K562 (cell line): ENCODE results near the gene OXLD1. TPM values are rescaled to one million over a fixed set of nuclear protein-coding genes. Genes with fewer than 3 reads are reported as not detected.

Experiments
- BACH1 ChIP-seq: fragments of 200-800 bp; sonication (Bioruptor generic); IDR thresholded peaks from 2 replicates; pipeline ENCODE4 v1.6.1; 2016; ENCODE audit warnings: missing genetic modification characterization, missing compliant biosample characterization
- HMGXB4 ChIP-seq: sonication (generic); formaldehyde crosslinking; IDR thresholded peaks from 2 replicates; pipeline ENCODE4 v1.8.1; 2023; ENCODE audit warnings: mild to moderate bottlenecking, missing genetic modification reagents
- HNRNPLL ChIP-seq: fragments of 200-400 bp; formaldehyde crosslinking; IDR thresholded peaks from 2 replicates; pipeline ENCODE4 v1.6.1; 2017; ENCODE audit warnings: low read length, low read depth, mild to moderate bottlenecking; ENCODE audit not compliant: poor library complexity, severe bottlenecking
- HNRNPUL1 ChIP-seq: fragments of 200-400 bp; formaldehyde crosslinking; IDR thresholded peaks from 2 replicates; pipeline ENCODE4 v1.6.1; 2017; ENCODE audit warnings: low read length
- ILF3 ChIP-seq: fragments of 450-650 bp; IDR thresholded peaks from 2 replicates; pipeline ENCODE4 v1.6.1; 2018; ENCODE audit warnings: antibody characterized with exemption, mild to moderate bottlenecking, moderate library complexity, borderline replicate concordance
- JUNB ChIP-seq: fragments of 450-650 bp; formaldehyde crosslinking; conservative IDR thresholded peaks from 2 replicates; pipeline ENCODE4 v1.4.0; 2020; ENCODE audit warnings: mild to moderate bottlenecking
- KDM1A ChIP-seq, 2 experiments: fragments of 450-650 bp; IDR thresholded peaks; 2 replicates each; pipeline ENCODE4 v1.6.1; 2016; ENCODE audit warnings: mild to moderate bottlenecking in 2 of 2
- KDM4B ChIP-seq, 2 experiments: fragments of 450-650 bp in 1 of 2; sonication (generic) in 1 of 2; IDR thresholded peaks; 2 replicates each; pipeline ENCODE4 v1.6.1; 2016 to 2017; ENCODE audit warnings: borderline replicate concordance in 2 of 2, antibody characterized with exemption in 1 of 2, low read depth in 1 of 2, mild to moderate bottlenecking in 1 of 2
- MBD2 ChIP-seq: sonication (generic); IDR thresholded peaks from 2 replicates; pipeline ENCODE4 v1.6.1; 2016; ENCODE audit warnings: low read depth, borderline replicate concordance
- NKRF ChIP-seq: fragments of 450-650 bp; IDR thresholded peaks from 2 replicates; pipeline ENCODE4 v1.6.1; 2016; ENCODE audit warnings: borderline replicate concordance
- SMC3 ChIP-seq: conservative IDR thresholded peaks from 2 replicates; pipeline ENCODE4 v1.6.1; 2011; ENCODE audit warnings: low read depth, low read length, improper control_type of control experiment; ENCODE audit not compliant: insufficient read depth
- TAL1 ChIP-seq: fragments of 450-650 bp; IDR thresholded peaks from 2 replicates; pipeline ENCODE4 v1.6.1; 2016; ENCODE audit warnings: mild to moderate bottlenecking
- ZFP36 ChIP-seq: fragments of 150-350 bp; IDR thresholded peaks from 2 replicates; pipeline ENCODE4 v1.6.1; 2018; ENCODE audit warnings: low read length, low read depth; ENCODE audit not compliant: partially characterized antibody
- ZNF274 ChIP-seq: IDR thresholded peaks from 2 replicates; pipeline ENCODE4 v1.6.1; 2011; ENCODE audit warnings: low read depth, mild to moderate bottlenecking, low read length, moderate library complexity, borderline replicate concordance
- ZNF311 ChIP-seq: fragments of 250-450 bp; sonication (Bioruptor Pico); IDR thresholded peaks from 2 replicates; pipeline ENCODE4 v1.4.0; 2020; ENCODE audit warnings: mild to moderate bottlenecking, moderate library complexity
- ZNF408 ChIP-seq: fragments of 250-450 bp; sonication (Bioruptor Pico); IDR thresholded peaks from 2 replicates; pipeline ENCODE4 v1.4.0; 2020; ENCODE audit warnings: low read depth, mild to moderate bottlenecking, moderate library complexity
- polyA plus RNA-seq, 8 experiments: library from polyadenylated mRNA; depleted of rRNA in 4 of 8; stranded (reverse) in 5 of 8; unstranded in 3 of 8; fragments of >200 nt; fragmentation: Nextera tagmentation in 2 of 8; fragmentation: Illumina TruSeq in 1 of 8; extraction: Ambion mirVana in 2 of 8; extraction: Trizol in 1 of 8; gene quantifications; 2 replicates each; pipeline versions ENCODE4 v1.2.1 to v1.2.3, GENCODE V29; 2011 to 2014; ENCODE audit warnings: inconsistent platforms in 1 of 8, missing spikeins in 1 of 8
- total RNA-seq, 7 experiments: library from RNA; depleted of rRNA in 6 of 7; stranded (reverse); fragments of >200 nt in 6 of 7; fragmentation: Illumina TruSeq in 2 of 7; extraction: Trizol in 2 of 7; gene quantifications; 2 replicates each; pipeline versions ENCODE4 v1.2.1 to v1.2.3, GENCODE V29; 2011 to 2021; ENCODE audit warnings: low replicate concordance in 1 of 7
- TF ChIP-seq, protein P1 (sequence below): IDR thresholded peaks from 2 replicates; pipeline ENCODE4 v1.6.1; 2016; ENCODE audit warnings: missing genetic modification characterization, missing compliant biosample characterization
- TF ChIP-seq, protein P2 (sequence below): fragments of 450-650 bp; IDR thresholded peaks from 2 replicates; pipeline ENCODE4 v1.6.1; 2018; ENCODE audit warnings: mild to moderate bottlenecking, low read depth; ENCODE audit not compliant: partially characterized antibody

OXLD1 gene
- total and polyA plus RNA-seq, 9 of the 15 experiments (the other 6 are each of a cell fraction or from before 2014, with no cell fraction given): 4.4 to 115 (median 29.3) TPM

DNA sequence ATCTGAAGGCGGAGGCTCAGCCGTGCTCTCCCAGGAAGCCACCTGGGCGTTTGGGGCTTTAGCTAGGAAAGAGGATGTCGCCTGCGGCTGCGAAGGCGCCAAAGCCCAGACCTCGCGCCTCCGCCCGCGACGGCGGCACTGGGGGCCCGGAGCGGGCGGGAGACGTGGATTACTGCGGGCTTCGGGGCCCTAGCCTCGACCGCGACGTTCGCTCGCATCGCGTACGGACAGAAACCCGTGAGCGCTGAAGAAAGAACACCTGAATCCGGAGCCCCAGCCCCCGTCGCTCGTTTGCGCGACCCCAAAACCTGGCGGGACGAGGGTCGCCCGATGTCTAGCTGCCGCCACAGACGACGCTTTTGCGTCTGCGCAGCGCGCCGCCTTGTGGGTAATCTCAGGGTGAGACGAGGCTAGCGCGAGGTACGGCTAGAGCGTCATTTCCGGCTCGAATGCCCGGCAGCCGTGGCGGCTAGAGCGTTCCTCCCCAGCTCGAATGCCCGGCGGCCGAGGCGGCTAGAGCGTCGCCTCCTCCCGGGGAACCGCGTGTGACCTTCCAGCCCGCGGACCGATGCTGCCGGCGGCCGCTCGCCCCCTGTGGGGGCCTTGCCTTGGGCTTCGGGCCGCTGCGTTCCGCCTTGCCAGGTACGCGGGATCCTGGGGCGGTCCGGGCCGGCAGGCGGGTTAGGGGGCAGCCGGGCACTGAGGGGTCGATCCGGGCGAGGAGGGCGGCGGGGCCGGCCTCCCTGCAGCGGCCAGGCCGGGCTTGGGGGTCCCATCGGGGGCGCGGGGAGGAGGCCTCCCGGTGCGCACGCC lies 36.7 kb upstream of the OXLD1 start, which contains the start of gene MRPL12 (continued):
- TF ChIP-seq SMC3 (no peak), ZFP36 (no peak), KDM1A (IDR thresholded peaks at IDR 0.05) (no peak), NKRF (no peak), MBD2 (peak; percentile 45; the same call in 1 of the 2 replicates), KDM4B (IDR thresholded peaks at IDR 0.05; ENCODE audit: borderline replicate concordance in 2 of 2, low read depth in 1 of 2) (peak in 1 of 2 experiments; percentile 82; a peak in 1 of 4 replicates), BACH1 (no peak), ZNF274 (0 out of 2 replicates have a peak, but pooled peaks have one; percentile 25), HMGXB4 (CRISPR knock-in tag) (peak; percentile 91), TAL1 (no peak), HNRNPUL1 (no peak), ZNF311 (no peak), ILF3 (peak; percentile 77; the same call in 1 of the 2 replicates), HNRNPLL (peak; percentile 75), ZNF408 (CRISPR knock-in tag) (no peak), JUNB (CRISPR knock-in tag) (no peak)
- TF ChIP-seq, protein P1, sequence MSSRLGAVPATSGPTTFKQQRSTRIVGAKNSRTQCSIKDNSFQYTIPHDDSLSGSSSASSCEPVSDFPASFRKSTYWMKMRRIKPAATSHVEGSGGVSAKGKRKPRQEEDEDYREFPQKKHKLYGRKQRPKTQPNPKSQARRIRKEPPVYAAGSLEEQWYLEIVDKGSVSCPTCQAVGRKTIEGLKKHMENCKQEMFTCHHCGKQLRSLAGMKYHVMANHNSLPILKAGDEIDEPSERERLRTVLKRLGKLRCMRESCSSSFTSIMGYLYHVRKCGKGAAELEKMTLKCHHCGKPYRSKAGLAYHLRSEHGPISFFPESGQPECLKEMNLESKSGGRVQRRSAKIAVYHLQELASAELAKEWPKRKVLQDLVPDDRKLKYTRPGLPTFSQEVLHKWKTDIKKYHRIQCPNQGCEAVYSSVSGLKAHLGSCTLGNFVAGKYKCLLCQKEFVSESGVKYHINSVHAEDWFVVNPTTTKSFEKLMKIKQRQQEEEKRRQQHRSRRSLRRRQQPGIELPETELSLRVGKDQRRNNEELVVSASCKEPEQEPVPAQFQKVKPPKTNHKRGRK (tag): no peak
- TF ChIP-seq, protein P2, sequence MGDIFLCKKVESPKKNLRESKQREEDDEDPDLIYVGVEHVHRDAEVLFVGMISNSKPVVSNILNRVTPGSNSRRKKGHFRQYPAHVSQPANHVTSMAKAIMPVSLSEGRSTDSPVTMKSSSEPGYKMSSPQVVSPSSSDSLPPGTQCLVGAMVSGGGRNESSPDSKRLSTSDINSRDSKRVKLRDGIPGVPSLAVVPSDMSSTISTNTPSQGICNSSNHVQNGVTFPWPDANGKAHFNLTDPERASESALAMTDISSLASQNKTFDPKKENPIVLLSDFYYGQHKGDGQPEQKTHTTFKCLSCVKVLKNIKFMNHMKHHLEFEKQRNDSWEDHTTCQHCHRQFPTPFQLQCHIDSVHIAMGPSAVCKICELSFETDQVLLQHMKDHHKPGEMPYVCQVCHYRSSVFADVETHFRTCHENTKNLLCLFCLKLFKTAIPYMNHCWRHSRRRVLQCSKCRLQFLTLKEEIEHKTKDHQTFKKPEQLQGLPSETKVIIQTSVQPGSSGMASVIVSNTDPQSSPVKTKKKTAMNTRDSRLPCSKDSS: no peak
